ENCODE data around the gene PRPH2. TPM values are rescaled to one million over a fixed set of nuclear protein-coding genes. Genes with fewer than 3 reads are reported as not detected.

PRPH2 gene
- total and polyA plus RNA-seq, 2 experiments from 2014 or later: not detected

GRCh38 chr6:42711930-42712329 is 10.5 kb downstream of the PRPH2 start:
- Histone ChIP-seq H3K27me3 (no peaks in the 10 kb centered on the region), H3K4me3 (no peak overlapping the region), H3K9me2 (replicated peaks; ENCODE audit: insufficient read depth) (no peaks in the 10 kb centered on the region), H3K27ac (no peak overlapping the region), H4K20me1 (ENCODE audit: insufficient read depth, poor library complexity, severe bottlenecking) (no peaks in the 10 kb centered on the region), H3K4me2 (no peak overlapping the region), H3K36me3 (replicated peaks; ENCODE audit: insufficient read depth, low read depth) (no peaks in the 10 kb centered on the region), H3K79me2 (no peaks in the 10 kb centered on the region), H2AFZ (no peak overlapping the region), H3K9me3 (ENCODE audit: low read depth) (no peaks in the 10 kb centered on the region), H3K4me1 (ENCODE audit: insufficient read depth) (peaks cover 2% of the 10 kb centered on the region)
- TF ChIP-seq EZH2 (IDR thresholded peaks at IDR 0.05; ENCODE audit: borderline replicate concordance): no peak
- no peak for TF ChIP-seq CTCF (IDR thresholded peaks at IDR 0.05; ENCODE audit: poor library complexity)
- no peak for TF ChIP-seq EZH2phosphoT487 (IDR thresholded peaks at IDR 0.05; ENCODE audit: low read depth, severe bottlenecking, unreplicated experiment)
- no peak for DNase-seq (ENCODE audit: low spot score)
- WGBS (ENCODE audit: low lambda C conversion rate, missing lambda C conversion rate): 92% methylated on average over 5 of the region's 5 CpGs

- H2AFZ ChIP-seq: no peak overlapping the region
- 20% methylated on average over 9 of the region's 9 CpGs for WGBS (ENCODE audit: low lambda C conversion rate, missing lambda C conversion rate)
- H3K9me2 ChIP-seq (replicated peaks; ENCODE audit: insufficient read depth): no peaks in the 10 kb centered on the region
- H3K4me1 ChIP-seq (ENCODE audit: insufficient read depth): peaks cover 2% of the 10 kb centered on the region
- H3K27ac ChIP-seq: no peak overlapping the region
- H3K9me3 ChIP-seq (ENCODE audit: low read depth): no peaks in the 10 kb centered on the region
- no peaks in the 10 kb centered on the region for H3K27me3 ChIP-seq
- H4K20me1 ChIP-seq (ENCODE audit: insufficient read depth, poor library complexity, severe bottlenecking): no peaks in the 10 kb centered on the region
- no peak for TF ChIP-seq EZH2 (IDR thresholded peaks at IDR 0.05; ENCODE audit: borderline replicate concordance)
- TF ChIP-seq CTCF (IDR thresholded peaks at IDR 0.05; ENCODE audit: poor library complexity): no peak
- TF ChIP-seq EZH2phosphoT487 (IDR thresholded peaks at IDR 0.05; ENCODE audit: low read depth, severe bottlenecking, unreplicated experiment): no peak
- no peaks in the 10 kb centered on the region for H3K79me2 ChIP-seq
- H3K4me3 ChIP-seq: no peak overlapping the region
- DNase-seq (ENCODE audit: low spot score): peak; percentile 31
- no peaks in the 10 kb centered on the region for H3K36me3 ChIP-seq (replicated peaks; ENCODE audit: insufficient read depth, low read depth)
- no peak overlapping the region for H3K4me2 ChIP-seq
Observed at GRCh38 chr6:42710316-42710715, 12.1 kb downstream of the PRPH2 start.

GRCh38 chr6:42709871-42710270 is 12.5 kb downstream of the PRPH2 start:
- H3K9me3 ChIP-seq (ENCODE audit: low read depth): no peaks in the 10 kb centered on the region
- H3K4me3 ChIP-seq: no peak overlapping the region
- no peaks in the 10 kb centered on the region for H4K20me1 ChIP-seq (ENCODE audit: insufficient read depth, poor library complexity, severe bottlenecking)
- no peak overlapping the region for H3K4me2 ChIP-seq
- H3K79me2 ChIP-seq: no peaks in the 10 kb centered on the region
- no peaks in the 10 kb centered on the region for H3K27me3 ChIP-seq
- DNase-seq (ENCODE audit: low spot score): no peak
- H3K36me3 ChIP-seq (replicated peaks; ENCODE audit: insufficient read depth, low read depth): no peaks in the 10 kb centered on the region
- TF ChIP-seq EZH2 (IDR thresholded peaks at IDR 0.05; ENCODE audit: borderline replicate concordance) (no peak), CTCF (IDR thresholded peaks at IDR 0.05; ENCODE audit: poor library complexity) (no peak), EZH2phosphoT487 (IDR thresholded peaks at IDR 0.05; ENCODE audit: low read depth, severe bottlenecking, unreplicated experiment) (no peak)
- H2AFZ ChIP-seq: no peak overlapping the region
- no peak overlapping the region for H3K27ac ChIP-seq
- 96% methylated on average over 6 of the region's 6 CpGs for WGBS (ENCODE audit: low lambda C conversion rate, missing lambda C conversion rate)
- peaks cover 2% of the 10 kb centered on the region for H3K4me1 ChIP-seq (ENCODE audit: insufficient read depth)
- H3K9me2 ChIP-seq (replicated peaks; ENCODE audit: insufficient read depth): no peaks in the 10 kb centered on the region

- 95% methylated on average over 11 of the region's 11 CpGs for WGBS (ENCODE audit: low lambda C conversion rate, missing lambda C conversion rate)
- TF ChIP-seq EZH2 (IDR thresholded peaks at IDR 0.05; ENCODE audit: borderline replicate concordance) (no peak), EZH2phosphoT487 (IDR thresholded peaks at IDR 0.05; ENCODE audit: low read depth, severe bottlenecking, unreplicated experiment) (no peak), CTCF (IDR thresholded peaks at IDR 0.05; ENCODE audit: poor library complexity) (no peak)
- no peak overlapping the region for H3K4me2 ChIP-seq
Observed at GRCh38 chr6:42708096-42708495, 14.3 kb downstream of the PRPH2 start.

More at GRCh38 chr6:42708096-42708495, 14.3 kb downstream of the PRPH2 start:
- Histone ChIP-seq H3K36me3 (replicated peaks; ENCODE audit: insufficient read depth, low read depth) (no peaks in the 10 kb centered on the region), H3K4me3 (no peak overlapping the region), H3K27ac (no peak overlapping the region), H3K27me3 (no peaks in the 10 kb centered on the region), H3K9me3 (ENCODE audit: low read depth) (no peaks in the 10 kb centered on the region), H2AFZ (no peak overlapping the region), H4K20me1 (ENCODE audit: insufficient read depth, poor library complexity, severe bottlenecking) (no peaks in the 10 kb centered on the region), H3K4me1 (ENCODE audit: insufficient read depth) (no peaks in the 10 kb centered on the region), H3K79me2 (no peaks in the 10 kb centered on the region), H3K9me2 (replicated peaks; ENCODE audit: insufficient read depth) (no peaks in the 10 kb centered on the region)
- DNase-seq (ENCODE audit: low spot score): no peak
